Esophagus muscularis mucosa (tissue), 4 donors: ENCODE measurements around the gene SHMT2. TPM values are rescaled to one million over a fixed set of nuclear protein-coding genes. Genes with fewer than 3 reads are reported as not detected.

ENCODE experiments used
- DNase-seq: peaks from one replicate; pipeline ENCODE4 v3.0.0-alpha.2; 2017; ENCODE audit errors: extremely low spot score
- H3K27ac ChIP-seq, 4 donors: fragments of 200-600 bp; sonication (generic); replicated peaks in 1 of 4; 1 replicate in 3 of 4; 2 replicates in 1 of 4; pipeline ENCODE4 v1.5.1; 2016 to 2019; ENCODE audit warnings: mild to moderate bottlenecking in 1 of 4
- H3K27me3 ChIP-seq, 4 donors: fragments of 200-600 bp; sonication (generic); one replicate each; pipeline versions ENCODE4 v1.5.1 to v1.6.0; 2016 to 2019
- H3K36me3 ChIP-seq, 4 donors: fragments of 200-600 bp; sonication (generic); one replicate each; pipeline ENCODE4 v1.5.1; 2016 to 2019
- H3K4me1 ChIP-seq, 4 donors: fragments of 200-600 bp; sonication (generic); one replicate each; pipeline ENCODE4 v1.5.1; 2016 to 2019
- H3K4me3 ChIP-seq, 4 donors: fragments of 200-600 bp; sonication (generic); 1 replicate in 2 of 4; 2 replicates in 2 of 4; pipeline ENCODE4 v1.5.1; 2016 to 2019; ENCODE audit warnings: mild to moderate bottlenecking in 4 of 4, moderate library complexity in 1 of 4
- H3K9me3 ChIP-seq, 4 donors: fragments of 200-600 bp; sonication (generic); 1 replicate in 3 of 4; 2 replicates in 1 of 4; pipeline ENCODE4 v1.5.1; 2016 to 2019
- CTCF ChIP-seq, 3 experiments: fragments of 200-600 bp in 2 of 3; fragments of 450-650 bp in 1 of 3; sonication (generic) in 2 of 3; IDR thresholded peaks; one replicate each; pipeline ENCODE4 v1.5.1; 2017 to 2019; ENCODE audit warnings: antibody characterized with exemption in 3 of 3, mild to moderate bottlenecking in 2 of 3, moderate library complexity in 1 of 3
- EP300 ChIP-seq: sonication (generic); formaldehyde crosslinking; IDR thresholded peaks from one replicate; pipeline ENCODE4 v1.6.1; 2017; ENCODE audit warnings: antibody characterized with exemption
- POLR2A ChIP-seq: fragments of 450-650 bp; IDR thresholded peaks from one replicate; pipeline ENCODE4 v1.6.1; 2017; ENCODE audit warnings: antibody characterized with exemption, moderate library complexity, mild to moderate bottlenecking, low read depth
- POLR2AphosphoS5 ChIP-seq, 2 donors: sonication (generic); formaldehyde crosslinking; IDR thresholded peaks; one replicate each; pipeline ENCODE4 v1.6.1; 2017; ENCODE audit warnings: antibody characterized with exemption in 2 of 2
- WGBS: methylation state at CpG from one replicate; pipeline ENCODE4 v1.1.5; 2018; 5-methylcytosine and 5-hydroxymethylcytosine counted together
- intact Hi-C: fragments of 100-400 bp; cut with DNase I; formaldehyde crosslinking; loops from one replicate; pipeline ENCODE4 v1.15.1; 2023
- total RNA-seq, 4 donors: library from RNA; depleted of rRNA; stranded (reverse); fragments of >200 nt; gene quantifications; one replicate each; pipeline versions ENCODE4 v1.1.0 to v1.2.1, GENCODE V29; 2016

The SHMT2 gene
- total RNA-seq, 4 donors from 2014 or later, result 22.8 to 60.4 (median 34.6) TPM

DNA sequence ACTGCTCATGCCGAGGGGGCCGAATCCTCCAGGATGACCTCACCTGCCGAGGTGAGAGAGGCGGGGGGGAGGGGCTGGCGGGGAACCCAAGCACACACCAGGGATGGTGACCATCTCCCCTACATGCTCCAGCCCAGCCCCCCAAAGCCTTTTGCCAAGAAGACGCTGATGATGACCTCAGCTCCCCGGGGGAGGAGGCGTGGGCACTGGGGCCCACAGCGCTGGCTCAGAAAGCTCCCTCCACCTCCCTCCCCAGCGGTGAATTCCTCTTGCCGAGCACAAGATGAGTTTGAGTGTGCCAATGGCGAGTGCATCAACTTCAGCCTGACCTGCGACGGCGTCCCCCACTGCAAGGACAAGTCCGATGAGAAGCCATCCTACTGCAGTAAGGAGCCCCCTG is 36.6 kb upstream of the SHMT2 start:
- TF ChIP-seq CTCF (IDR thresholded peaks at IDR 0.05) (no peak), POLR2A (no peak), EP300 (no peak), POLR2AphosphoS5 (IDR thresholded peaks at IDR 0.05) (no peak)
- H3K36me3 ChIP-seq, result peaks cover 63 to 100% (median 95%) of the 10 kb centered on the region in 4 donors
- 92% methylated on average over 4 of the region's 16 CpGs for WGBS
- H3K4me1 ChIP-seq, result peaks cover 5 to 11% (median 9%) of the 10 kb centered on the region in 4 donors
- no peaks in the 10 kb centered on the region for H3K27me3 ChIP-seq
- H3K27ac ChIP-seq, result no peak overlapping the region
- no peak overlapping the region for H3K4me3 ChIP-seq
- no peak for DNase-seq
- intact Hi-C loops, result no loop called here
- no peaks in the 10 kb centered on the region for H3K9me3 ChIP-seq

GRCh38 chr12:57193706-57194245 is 35.7 kb upstream of the SHMT2 start:
- intact Hi-C loops, result no loop called here
- DNase-seq, result no peak
- H3K9me3 ChIP-seq, result no peaks in the 10 kb centered on the region
- TF ChIP-seq CTCF (IDR thresholded peaks at IDR 0.05) (no peak), POLR2A (no peak), POLR2AphosphoS5 (IDR thresholded peaks at IDR 0.05) (no peak), EP300 (no peak)
- H3K27me3 ChIP-seq, result no peaks in the 10 kb centered on the region
- peaks cover 5 to 11% (median 9%) of the 10 kb centered on the region in 4 donors for H3K4me1 ChIP-seq
- H3K4me3 ChIP-seq, result no peak overlapping the region
- 86% methylated on average over 14 of the region's 19 CpGs for WGBS
- no peak overlapping the region for H3K27ac ChIP-seq
- H3K36me3 ChIP-seq, result peaks cover 72 to 100% (median 95%) of the 10 kb centered on the region in 4 donors

- no peaks in the 10 kb centered on the region for H3K27me3 ChIP-seq
- H3K4me1 ChIP-seq, result peaks cover 5 to 11% (median 9%) of the 10 kb centered on the region in 4 donors
- no peak for DNase-seq
- peaks cover 76 to 100% (median 95%) of the 10 kb centered on the region in 4 donors for H3K36me3 ChIP-seq
- no peaks in the 10 kb centered on the region for H3K9me3 ChIP-seq
- H3K27ac ChIP-seq, result no peak overlapping the region
- TF ChIP-seq CTCF (IDR thresholded peaks at IDR 0.05) (no peak), EP300 (no peak), POLR2A (no peak), POLR2AphosphoS5 (IDR thresholded peaks at IDR 0.05) (no peak)
- whole genome bisulfite sequencing, result 88% methylated on average over 5 of the region's 18 CpGs
- intact Hi-C loops, result no loop called here
- H3K4me3 ChIP-seq, result no peak overlapping the region
Observed at GRCh38 chr12:57194253-57194652, 35.3 kb upstream of the SHMT2 start.

DNA sequence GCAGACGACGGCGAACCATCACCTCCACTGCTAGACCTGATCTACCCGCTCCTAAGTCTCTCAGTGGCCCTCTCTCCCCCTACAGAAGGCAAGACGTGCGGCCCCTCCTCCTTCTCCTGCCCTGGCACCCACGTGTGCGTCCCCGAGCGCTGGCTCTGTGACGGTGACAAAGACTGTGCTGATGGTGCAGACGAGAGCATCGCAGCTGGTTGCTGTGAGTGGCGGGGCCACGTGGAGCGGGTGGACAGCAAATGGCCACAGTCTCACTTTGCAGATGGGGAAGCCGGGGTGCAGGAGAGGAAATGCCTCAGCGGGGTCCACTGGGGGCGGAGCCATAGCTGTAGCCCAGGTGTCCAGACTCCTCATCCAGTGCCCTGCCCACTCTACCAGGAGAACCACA is 34.3 kb upstream of the SHMT2 start:
- TF ChIP-seq EP300 (no peak), CTCF (IDR thresholded peaks at IDR 0.05) (no peak), POLR2A (no peak), POLR2AphosphoS5 (IDR thresholded peaks at IDR 0.05) (no peak)
- no peak overlapping the region for H3K4me3 ChIP-seq
- intact Hi-C loops, result no loop called here
- no peak for DNase-seq
- no peaks in the 10 kb centered on the region for H3K9me3 ChIP-seq
- no peaks in the 10 kb centered on the region for H3K27me3 ChIP-seq
- 87% methylated on average over 19 of the region's 19 CpGs for WGBS
- peaks cover 3 to 5% (median 4%) of the 10 kb centered on the region in 4 donors for H3K4me1 ChIP-seq
- H3K27ac ChIP-seq, result no peak overlapping the region
- H3K36me3 ChIP-seq, result peaks cover 81 to 100% (median 98%) of the 10 kb centered on the region in 4 donors
